ENCODE measurements around the gene SLC13A3.

DNA sequence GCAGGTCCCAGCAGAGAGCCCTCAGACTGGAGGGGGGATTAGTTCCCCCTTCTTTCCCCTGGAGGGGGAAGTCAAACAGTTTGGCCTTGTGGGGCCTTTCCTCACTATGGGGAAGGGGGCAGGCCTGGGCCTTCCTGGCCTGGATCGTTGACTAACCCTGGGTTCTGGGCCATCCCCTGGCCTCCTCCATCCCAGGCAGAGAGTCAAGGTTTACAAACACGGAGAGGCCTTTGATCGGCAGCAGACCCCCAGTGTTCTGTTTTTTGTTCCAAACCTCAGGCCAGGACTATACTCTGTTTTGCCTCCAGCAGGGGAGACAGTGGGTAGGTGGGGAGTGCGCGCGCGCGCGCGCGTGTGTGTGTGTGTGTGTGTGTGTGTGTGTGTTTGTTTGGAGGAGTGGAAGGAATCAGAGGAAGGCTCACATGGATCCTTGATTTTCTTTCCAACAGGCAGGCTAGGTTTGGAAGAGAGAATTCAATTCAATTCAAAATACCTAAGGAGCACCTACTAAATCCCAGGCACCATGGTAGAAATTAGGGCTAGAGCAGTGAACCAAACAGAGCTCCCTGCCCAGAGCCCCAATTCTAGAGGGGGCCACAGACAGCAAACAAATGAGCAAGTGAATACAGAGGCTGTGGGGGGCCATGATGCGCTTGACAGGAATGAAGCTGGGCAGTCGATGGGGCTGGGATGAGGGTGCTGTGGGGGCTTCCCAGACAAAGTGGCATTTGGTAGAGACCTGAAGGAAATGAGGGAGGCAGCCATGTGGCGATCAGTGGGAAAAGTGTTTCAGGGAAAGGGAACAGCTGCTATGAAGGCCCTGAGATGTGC, 23.2 kb upstream of the SLC13A3 start:
- TF ChIP-seq CTCF (IDR thresholded peaks at IDR 0.05) (no peak), KDM5A (IDR thresholded peaks at IDR 0.05) (no peak), POLR2A (IDR thresholded peaks at IDR 0.05; ENCODE audit: low read length) (no peak), RAD21 (conservative IDR thresholded peaks at IDR 0.05 in 1 of 2, IDR thresholded peaks at IDR 0.05 in 1 of 2) (no peak), RCOR1 (IDR thresholded peaks at IDR 0.05; ENCODE audit: low read depth, low read length) (no peak), JUN (IDR thresholded peaks at IDR 0.05) (no peak), EP300 (IDR thresholded peaks at IDR 0.05) (no peak), RARB (CRISPR knock-in tag; IDR thresholded peaks at IDR 0.05) (no peak), NPAS2 (CRISPR knock-in tag; IDR thresholded peaks at IDR 0.05; ENCODE audit: borderline replicate concordance) (no peak), MAX (IDR thresholded peaks at IDR 0.05) (no peak), POLR2AphosphoS2 (conservative IDR thresholded peaks at IDR 0.05; ENCODE audit: low read length) (no peak), RFX5 (IDR thresholded peaks at IDR 0.05) (no peak)
